Pancreas (tissue), 10 donors: ENCODE measurements around the gene P2RX3. TPM values are rescaled to one million over a fixed set of nuclear protein-coding genes. Genes with fewer than 3 reads are reported as not detected.

Source experiments
- ATAC-seq, 4 donors: fragments of 200-7000 bp; cut with Tn5 transposase; one replicate each; pipeline versions ENCODE4 v1.8.0 to v1.9.1; 2020; ENCODE audit warnings: mild to moderate bottlenecking in 4 of 4, moderate library complexity in 4 of 4
- DNase-seq, 6 donors: peaks; one replicate each; pipeline ENCODE4 v3.0.0-alpha.2; 2020
- FAIRE-seq: peaks from 2 replicates; lab custom pipeline; 2012; peaks lifted over from hg19 to GRCh38; lab: Jason Lieb, UNC
- H3K27ac ChIP-seq, 4 donors: fragments of 200-600 bp; sonication (generic); 1 replicate in 3 of 4; 2 replicates in 1 of 4; pipeline versions ENCODE4 v1.5.0 to v1.8.0; 2020
- H3K27me3 ChIP-seq, 4 donors: fragments of 200-600 bp; one replicate each; pipeline ENCODE4 v1.8.0; 2021
- H3K36me3 ChIP-seq, 3 donors: fragments of 200-600 bp; sonication (generic) in 1 of 3; one replicate each; pipeline versions ENCODE4 v1.5.0 to v1.8.0; 2020 to 2021
- H3K4me1 ChIP-seq, 3 donors: fragments of 200-600 bp; one replicate each; pipeline ENCODE4 v1.8.0; 2021
- H3K4me3 ChIP-seq, 4 donors: fragments of 200-600 bp; sonication (generic) in 2 of 4; one replicate each; pipeline versions ENCODE4 v1.5.0 to v1.8.0; 2020 to 2021
- H3K9me3 ChIP-seq, 4 donors: fragments of 200-600 bp; one replicate each; pipeline ENCODE4 v1.8.0; 2021
- whole genome bisulfite sequencing, 2 donors: extraction: QIAGEN DNeasy Blood & Tissue Kit; methylation state at CpG; one replicate each; pipeline ENCODE4 v1.1.7; 2013; 5-methylcytosine and 5-hydroxymethylcytosine counted together
- intact Hi-C, 3 donors: fragments of 100-400 bp; cut with DNase I; formaldehyde crosslinking; loops; one replicate each; pipeline versions ENCODE4 v1.11.1 to v1.14.2; 2022
- polyA plus RNA-seq, 2 donors: library from polyadenylated mRNA; stranded (reverse); fragments of 200-250 nt; gene quantifications; one replicate each; pipeline ENCODE4 v1.2.3, GENCODE V29; 2013
- total RNA-seq, 6 donors: library from RNA; stranded (reverse); fragmentation: NEBNext Ultra II Directional in 4 of 6; extraction: Animal tissue kit (Norgen Biotek cat#: 25700) in 4 of 6; gene quantifications; one replicate each; pipeline versions ENCODE4 v1.2.1 to v1.2.4, GENCODE V29; 2021 to 2023
- TF ChIP-seq, protein P1 (sequence below), 4 donors: fragments of 200-600 bp; sonication (generic) in 3 of 4; IDR thresholded peaks; one replicate each; pipeline versions ENCODE4 v1.5.0 to v1.8.0; 2021; ENCODE audit warnings: antibody characterized with exemption in 4 of 4
- donor health status: healthy with polysubstance abuse.
- donor health status: DM: no; HTN: no; CAD: no; lungs with moderate emphysema.
- donor health status: DM: no; HTN: no; CAD: no.
- donor health status: control.
- donor health status: control.
- donor health status: Bipolar disorder and iron deficiency.
- donor health status: DM: yes; HTN: yes; CAD: no.
- donor health status: DM: no; HTN: no; CAD: no.
- donor health status: DM: no; HTN: no; CAD: no.
- donor health status: DM: yes; HTN: yes; CAD: no.

The P2RX3 gene
- total and polyA plus RNA-seq, 8 donors = 0.07 to 0.16 (median 0.16) TPM; not detected in 5

- Histone ChIP-seq H3K4me3 (no peak overlapping the region), H3K4me1 (peaks cover 0 to 6% (median 0%) of the 10 kb centered on the region in 3 donors), H3K27ac (no peak overlapping the region), H3K36me3 (no peaks in the 10 kb centered on the region), H3K27me3 (no peaks in the 10 kb centered on the region), H3K9me3 (no peaks in the 10 kb centered on the region)
- DNase-seq (no peak), FAIRE-seq (no peak), ATAC-seq (peak in 1 of 4 donors; percentile 13)
- intact Hi-C loops = loop anchor here in 1 of 3 donors (10.0 kb wide), 1 partner anchor 61 kb away; no protein-coding TSS in a partner anchor
- TF ChIP-seq, protein P1, sequence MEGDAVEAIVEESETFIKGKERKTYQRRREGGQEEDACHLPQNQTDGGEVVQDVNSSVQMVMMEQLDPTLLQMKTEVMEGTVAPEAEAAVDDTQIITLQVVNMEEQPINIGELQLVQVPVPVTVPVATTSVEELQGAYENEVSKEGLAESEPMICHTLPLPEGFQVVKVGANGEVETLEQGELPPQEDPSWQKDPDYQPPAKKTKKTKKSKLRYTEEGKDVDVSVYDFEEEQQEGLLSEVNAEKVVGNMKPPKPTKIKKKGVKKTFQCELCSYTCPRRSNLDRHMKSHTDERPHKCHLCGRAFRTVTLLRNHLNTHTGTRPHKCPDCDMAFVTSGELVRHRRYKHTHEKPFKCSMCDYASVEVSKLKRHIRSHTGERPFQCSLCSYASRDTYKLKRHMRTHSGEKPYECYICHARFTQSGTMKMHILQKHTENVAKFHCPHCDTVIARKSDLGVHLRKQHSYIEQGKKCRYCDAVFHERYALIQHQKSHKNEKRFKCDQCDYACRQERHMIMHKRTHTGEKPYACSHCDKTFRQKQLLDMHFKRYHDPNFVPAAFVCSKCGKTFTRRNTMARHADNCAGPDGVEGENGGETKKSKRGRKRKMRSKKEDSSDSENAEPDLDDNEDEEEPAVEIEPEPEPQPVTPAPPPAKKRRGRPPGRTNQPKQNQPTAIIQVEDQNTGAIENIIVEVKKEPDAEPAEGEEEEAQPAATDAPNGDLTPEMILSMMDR (IDR thresholded peaks at IDR 0.05) = no peak
- WGBS, 2 donors = 82 to 91% methylated on average over 4 of the region's 4 CpGs
Observed at GRCh38 chr11:57405271-57405860, 67.2 kb downstream of the P2RX3 start.

DNA sequence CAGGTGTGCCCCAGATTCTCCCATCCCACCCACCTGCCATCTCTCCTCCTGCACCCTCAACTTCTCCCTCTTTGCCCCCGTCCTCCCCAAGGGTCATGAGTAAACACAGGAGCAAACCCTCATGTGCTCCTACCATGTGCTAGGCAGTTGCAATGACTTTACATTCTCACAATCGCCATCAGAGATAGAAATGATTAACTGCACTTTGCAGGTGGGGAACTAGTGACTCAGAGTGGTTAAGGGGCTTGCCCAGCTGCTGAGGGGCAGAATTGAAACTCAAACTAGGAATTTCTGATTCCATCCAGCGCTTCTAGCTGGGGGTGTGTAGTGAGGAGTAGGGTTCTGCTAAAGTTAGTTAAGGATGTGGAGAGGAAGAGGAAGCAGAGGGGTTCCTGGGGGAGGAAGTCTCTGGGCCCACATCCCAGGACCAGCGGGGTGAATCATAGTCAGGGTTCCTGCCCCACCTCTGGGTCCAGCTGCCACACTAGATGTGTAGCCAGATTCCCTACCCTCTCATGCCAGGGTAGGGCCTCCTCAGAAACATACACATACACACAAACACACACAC lies 68.3 kb downstream of the P2RX3 start:
- intact Hi-C loops = loop anchor here in 1 of 3 donors (10.0 kb wide), 1 partner anchor 62 kb away; no protein-coding TSS in a partner anchor
- H3K27ac ChIP-seq = no peak overlapping the region
- TF ChIP-seq, protein P1 (IDR thresholded peaks at IDR 0.05) = no peak
- no peak overlapping the region for H3K4me3 ChIP-seq
- H3K4me1 ChIP-seq = peaks cover 0 to 6% (median 0%) of the 10 kb centered on the region in 3 donors
- FAIRE-seq = no peak
- peak in 2 of 4 donors; percentile 40 to 57 for ATAC-seq
- H3K27me3 ChIP-seq = no peaks in the 10 kb centered on the region
- no peak for DNase-seq
- 67 to 75% methylated on average over 4 of the region's 4 CpGs for WGBS, 2 donors
- no peaks in the 10 kb centered on the region for H3K9me3 ChIP-seq
- no peaks in the 10 kb centered on the region for H3K36me3 ChIP-seq

- intact Hi-C loops = loop anchor here in 1 of 3 donors (10.0 kb wide), 1 partner anchor 62 kb away; no protein-coding TSS in a partner anchor
- Histone ChIP-seq H3K9me3 (no peaks in the 10 kb centered on the region), H3K4me1 (peaks cover 0 to 6% (median 0%) of the 10 kb centered on the region in 3 donors), H3K27me3 (no peaks in the 10 kb centered on the region), H3K36me3 (no peaks in the 10 kb centered on the region), H3K27ac (peak overlapping the region in 1 of 4 donors; percentile 12), H3K4me3 (no peak overlapping the region)
- DNase-seq (no peak), ATAC-seq (no peak), FAIRE-seq (no peak)
- 81 to 83% methylated on average over 9 of the region's 9 CpGs for WGBS, 2 donors
- TF ChIP-seq, protein P1 (IDR thresholded peaks at IDR 0.05) = no peak
Observed at GRCh38 chr11:57407010-57407920, 69.1 kb downstream of the P2RX3 start.

DNA sequence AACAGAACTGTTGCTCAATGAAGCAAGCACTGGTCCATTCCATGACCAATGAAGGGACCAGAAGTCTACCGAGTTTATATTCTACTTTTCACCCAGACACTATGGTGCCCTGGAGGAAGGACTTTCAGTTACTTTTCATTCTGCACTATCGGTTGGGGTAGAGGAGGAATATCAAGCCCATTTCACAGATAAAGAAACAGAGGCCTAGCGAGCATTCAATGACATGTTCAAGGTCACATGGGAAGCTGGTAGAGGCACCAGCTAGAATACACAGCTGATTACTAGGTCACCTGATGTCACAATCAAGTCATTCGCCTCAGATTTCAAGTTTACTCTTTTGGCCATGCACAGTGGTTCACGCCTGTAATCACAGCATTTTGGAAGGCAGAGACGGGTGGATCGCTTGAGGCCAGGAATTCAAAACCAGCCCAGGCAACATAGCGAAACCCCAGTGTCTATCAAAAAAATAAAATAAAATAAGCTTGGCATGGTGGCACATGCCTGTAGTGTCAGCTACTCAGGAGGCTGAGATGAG lies 69.9 kb downstream of the P2RX3 start:
- Histone ChIP-seq H3K27me3 (no peaks in the 10 kb centered on the region), H3K9me3 (no peaks in the 10 kb centered on the region), H3K4me3 (no peak overlapping the region), H3K27ac (no peak overlapping the region), H3K4me1 (peaks cover 0 to 6% (median 0%) of the 10 kb centered on the region in 3 donors), H3K36me3 (no peaks in the 10 kb centered on the region)
- 93 to 95% methylated on average over 8 of the region's 8 CpGs for WGBS, 2 donors
- TF ChIP-seq, protein P1 (IDR thresholded peaks at IDR 0.05) = no peak
- no peak for ATAC-seq
- FAIRE-seq = no peak
- DNase-seq = no peak
- intact Hi-C loops = loop anchor here in 1 of 3 donors (10.0 kb wide), 1 partner anchor 63 kb away; no protein-coding TSS in a partner anchor
